ENCODE measurements around the gene TAGLN2. TPM values are rescaled to one million over a fixed set of nuclear protein-coding genes. Genes with fewer than 3 reads are reported as not detected.

The TAGLN2 gene
- total RNA-seq, 2 experiments from 2014 or later = 463 to 489 TPM

- peak; percentile 76 for DNase-seq
- no peaks in the 10 kb centered on the region for H3K36me3 Mint-ChIP-seq
- no peaks in the 10 kb centered on the region for H3K9me3 Mint-ChIP-seq
- H3K27ac Mint-ChIP-seq = peak overlapping the region; percentile 21
- H3K4me3 Mint-ChIP-seq = no peak overlapping the region
- H3K27me3 Mint-ChIP-seq = no peaks in the 10 kb centered on the region
- peaks cover 17% of the 10 kb centered on the region for H3K4me1 Mint-ChIP-seq
Observed at GRCh38 chr1:159891275-159892157, 33.8 kb downstream of the TAGLN2 start.

- Mint-ChIP-seq H3K9me3 (no peaks in the 10 kb centered on the region), H3K36me3 (no peaks in the 10 kb centered on the region), H3K4me3 (no peak overlapping the region), H3K4me1 (peaks cover 17% of the 10 kb centered on the region), H3K27ac (no peak overlapping the region), H3K27me3 (no peaks in the 10 kb centered on the region)
- no peak for DNase-seq
Observed at GRCh38 chr1:159890390-159890789, 34.9 kb downstream of the TAGLN2 start.

GRCh38 chr1:159889821-159890252 is 35.5 kb downstream of the TAGLN2 start:
- Mint-ChIP-seq H3K27me3 (no peaks in the 10 kb centered on the region), H3K27ac (no peak overlapping the region), H3K9me3 (no peaks in the 10 kb centered on the region), H3K36me3 (no peaks in the 10 kb centered on the region), H3K4me3 (no peak overlapping the region), H3K4me1 (peaks cover 17% of the 10 kb centered on the region)
- DNase-seq = no peak

GRCh38 chr1:159889202-159889601 is 36.1 kb downstream of the TAGLN2 start:
- no peak overlapping the region for H3K27ac Mint-ChIP-seq
- no peak overlapping the region for H3K4me3 Mint-ChIP-seq
- H3K4me1 Mint-ChIP-seq = peaks cover 17% of the 10 kb centered on the region
- no peaks in the 10 kb centered on the region for H3K9me3 Mint-ChIP-seq
- DNase-seq = no peak
- H3K27me3 Mint-ChIP-seq = no peaks in the 10 kb centered on the region
- H3K36me3 Mint-ChIP-seq = no peaks in the 10 kb centered on the region

- Mint-ChIP-seq H3K4me3 (no peak overlapping the region), H3K9me3 (no peaks in the 10 kb centered on the region)
Observed at GRCh38 chr1:159884296-159884695, 41.0 kb downstream of the TAGLN2 start.

GRCh38 chr1:159883134-159883533 is 42.2 kb downstream of the TAGLN2 start:
- Mint-ChIP-seq H3K4me1 (no peaks in the 10 kb centered on the region), H3K27ac (no peak overlapping the region), H3K4me3 (no peak overlapping the region), H3K9me3 (no peaks in the 10 kb centered on the region), H3K36me3 (no peaks in the 10 kb centered on the region), H3K27me3 (no peaks in the 10 kb centered on the region)
- DNase-seq = no peak

More at GRCh38 chr1:159884296-159884695, 41.0 kb downstream of the TAGLN2 start:
- H3K36me3 Mint-ChIP-seq = no peaks in the 10 kb centered on the region
- no peak overlapping the region for H3K27ac Mint-ChIP-seq
- no peaks in the 10 kb centered on the region for H3K27me3 Mint-ChIP-seq
- H3K4me1 Mint-ChIP-seq = peaks cover 2% of the 10 kb centered on the region
- DNase-seq = no peak

- DNase-seq = no peak
- H3K9me3 Mint-ChIP-seq = no peaks in the 10 kb centered on the region
- H3K4me1 Mint-ChIP-seq = no peaks in the 10 kb centered on the region
- no peak overlapping the region for H3K4me3 Mint-ChIP-seq
- H3K36me3 Mint-ChIP-seq = no peaks in the 10 kb centered on the region
- H3K27me3 Mint-ChIP-seq = no peaks in the 10 kb centered on the region
- H3K27ac Mint-ChIP-seq = no peak overlapping the region
Observed at GRCh38 chr1:159882527-159882862, 42.8 kb downstream of the TAGLN2 start.

- H3K27me3 Mint-ChIP-seq = no peaks in the 10 kb centered on the region
- H3K27ac Mint-ChIP-seq = no peak overlapping the region
- H3K9me3 Mint-ChIP-seq = no peaks in the 10 kb centered on the region
- H3K4me3 Mint-ChIP-seq = no peak overlapping the region
- no peaks in the 10 kb centered on the region for H3K36me3 Mint-ChIP-seq
- H3K4me1 Mint-ChIP-seq = no peaks in the 10 kb centered on the region
- DNase-seq = no peak
Observed at GRCh38 chr1:159881622-159882526, 43.4 kb downstream of the TAGLN2 start.

- Mint-ChIP-seq H3K36me3 (no peaks in the 10 kb centered on the region), H3K9me3 (no peaks in the 10 kb centered on the region), H3K4me3 (no peak overlapping the region), H3K4me1 (no peaks in the 10 kb centered on the region), H3K27ac (no peak overlapping the region), H3K27me3 (no peaks in the 10 kb centered on the region)
- DNase-seq = no peak
Observed at GRCh38 chr1:159880430-159880829, 44.9 kb downstream of the TAGLN2 start.

GRCh38 chr1:159879977-159880376 is 45.3 kb downstream of the TAGLN2 start:
- H3K9me3 Mint-ChIP-seq = no peaks in the 10 kb centered on the region

GRCh38 chr1:159879136-159879535 is 46.2 kb downstream of the TAGLN2 start:
- no peaks in the 10 kb centered on the region for H3K36me3 Mint-ChIP-seq
- no peak overlapping the region for H3K4me3 Mint-ChIP-seq
- H3K27ac Mint-ChIP-seq = no peak overlapping the region
- no peaks in the 10 kb centered on the region for H3K4me1 Mint-ChIP-seq
- H3K27me3 Mint-ChIP-seq = peaks cover 3% of the 10 kb centered on the region
- DNase-seq = no peak
- H3K9me3 Mint-ChIP-seq = no peaks in the 10 kb centered on the region

More at GRCh38 chr1:159879977-159880376, 45.3 kb downstream of the TAGLN2 start:
- Mint-ChIP-seq H3K4me3 (no peak overlapping the region), H3K27ac (no peak overlapping the region), H3K36me3 (no peaks in the 10 kb centered on the region), H3K4me1 (no peaks in the 10 kb centered on the region), H3K27me3 (no peaks in the 10 kb centered on the region)
- DNase-seq = no peak

- Mint-ChIP-seq H3K4me3 (no peak overlapping the region), H3K4me1 (no peaks in the 10 kb centered on the region), H3K27ac (no peak overlapping the region), H3K27me3 (peaks cover 12% of the 10 kb centered on the region), H3K36me3 (no peaks in the 10 kb centered on the region), H3K9me3 (no peaks in the 10 kb centered on the region)
- DNase-seq = no peak
Observed at GRCh38 chr1:159877695-159878444, 47.4 kb downstream of the TAGLN2 start.

GRCh38 chr1:159873530-159874143 is 51.7 kb downstream of the TAGLN2 start:
- no peaks in the 10 kb centered on the region for H3K9me3 Mint-ChIP-seq
- DNase-seq = no peak
- peaks cover 8% of the 10 kb centered on the region for H3K4me1 Mint-ChIP-seq
- no peak overlapping the region for H3K4me3 Mint-ChIP-seq
- H3K27me3 Mint-ChIP-seq = peaks cover 21% of the 10 kb centered on the region
- H3K36me3 Mint-ChIP-seq = no peaks in the 10 kb centered on the region
- H3K27ac Mint-ChIP-seq = no peak overlapping the region

- Mint-ChIP-seq H3K4me3 (no peak overlapping the region), H3K4me1 (peaks cover 8% of the 10 kb centered on the region), H3K27ac (no peak overlapping the region), H3K36me3 (no peaks in the 10 kb centered on the region), H3K9me3 (no peaks in the 10 kb centered on the region), H3K27me3 (peaks cover 21% of the 10 kb centered on the region)
- no peak for DNase-seq
Observed at GRCh38 chr1:159872891-159873290, 52.4 kb downstream of the TAGLN2 start.
